HAP-1 (cell line): Measurements from ENCODE around the gene CD300LD.
A peak's percentile ranks its signal among the peaks of the same experiment; 100 is the strongest.
"Not testable (repeated sequence)": the region's sequence is repeated elsewhere in the genome, so short reads cannot be mapped to it uniquely, and the experiment has no call there.

Source experiments
- DNase-seq, 2 experiments: peaks; one replicate each; pipeline ENCODE4 v3.0.0-alpha.2; 2016 to 2020; ENCODE audit warnings: low spot score in 2 of 2
- H3K27me3 ChIP-seq: fragments of 250-450 bp; sonication (Bioruptor Pico); 2 replicates; pipeline ENCODE4 v1.5.1; 2020; ENCODE audit warnings: low read depth, mild to moderate bottlenecking, moderate library complexity
- H3K36me3 ChIP-seq: fragments of 250-450 bp; sonication (Bioruptor Pico); replicated peaks from 2 replicates; pipeline ENCODE4 v1.5.1; 2020; ENCODE audit warnings: mild to moderate bottlenecking
- H3K4me1 ChIP-seq: fragments of 250-450 bp; sonication (Bioruptor Pico); 2 replicates; pipeline ENCODE4 v1.5.1; 2020; ENCODE audit warnings: mild to moderate bottlenecking
- H3K4me3 ChIP-seq: fragments of 250-450 bp; sonication (Bioruptor Pico); 2 replicates; pipeline ENCODE4 v1.5.1; 2020; ENCODE audit warnings: mild to moderate bottlenecking, moderate library complexity
- H3K9me3 ChIP-seq: fragments of 250-450 bp; sonication (Bioruptor Pico); 2 replicates; pipeline ENCODE4 v1.5.1; 2020; ENCODE audit warnings: mild to moderate bottlenecking, moderate library complexity
- in situ Hi-C: fragments of 300-500 bp; cut with MboI; formaldehyde crosslinking; loops from 3 replicates; pipeline ENCODE4 v1.14.3; 2020; ENCODE audit warnings: low sequenced_read_pairs, inconsistent platforms, mixed read lengths

CD300LD gene

DNA sequence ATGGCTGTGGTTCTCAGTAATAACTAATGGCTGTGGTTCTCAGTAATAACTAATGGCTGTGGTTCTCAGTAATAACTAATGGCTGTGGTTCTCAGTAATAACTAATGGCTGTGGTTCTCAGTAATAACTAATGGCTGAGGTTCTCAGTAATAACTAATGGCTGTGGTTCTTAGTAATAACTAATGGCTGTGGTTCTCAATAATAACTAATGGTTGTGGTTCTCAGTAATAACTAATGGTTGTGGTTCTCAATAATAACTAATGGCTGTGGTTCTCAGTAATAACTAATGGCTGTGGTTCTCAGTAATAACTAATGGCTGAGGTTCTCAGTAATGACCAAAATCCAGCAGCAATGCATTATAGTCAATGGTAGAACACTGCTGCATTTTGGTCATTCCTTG is 18.4 kb downstream of the CD300LD start:
- H3K4me1 ChIP-seq, in situ Hi-C loops, H3K36me3 ChIP-seq, DNase-seq, H3K4me3 ChIP-seq, H3K9me3 ChIP-seq: not testable (repeated sequence)
- H3K27me3 ChIP-seq, result peaks cover 18% of the 10 kb centered on the region

DNA sequence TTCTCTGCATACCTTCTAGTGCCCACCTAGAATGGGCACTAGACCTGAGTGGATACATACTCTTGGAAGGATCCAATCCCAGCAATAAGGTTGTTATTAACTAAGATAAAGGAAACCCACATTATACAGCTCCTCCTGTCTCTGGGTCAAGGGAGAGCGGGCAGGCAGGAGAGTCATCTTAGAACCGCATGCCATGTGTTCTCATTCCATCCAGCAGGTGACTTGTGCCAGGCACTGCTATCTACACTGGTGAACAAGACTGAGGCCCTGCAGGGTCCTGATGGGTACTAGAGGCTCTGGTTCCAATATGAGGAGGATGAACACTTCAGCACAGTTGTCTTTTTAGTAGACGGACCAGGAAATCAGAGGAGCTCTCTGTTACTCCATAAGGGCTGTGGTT is 18.9 kb downstream of the CD300LD start:
- in situ Hi-C loops, result no loop called here
- H3K4me1 ChIP-seq, result no peaks in the 10 kb centered on the region

DNA sequence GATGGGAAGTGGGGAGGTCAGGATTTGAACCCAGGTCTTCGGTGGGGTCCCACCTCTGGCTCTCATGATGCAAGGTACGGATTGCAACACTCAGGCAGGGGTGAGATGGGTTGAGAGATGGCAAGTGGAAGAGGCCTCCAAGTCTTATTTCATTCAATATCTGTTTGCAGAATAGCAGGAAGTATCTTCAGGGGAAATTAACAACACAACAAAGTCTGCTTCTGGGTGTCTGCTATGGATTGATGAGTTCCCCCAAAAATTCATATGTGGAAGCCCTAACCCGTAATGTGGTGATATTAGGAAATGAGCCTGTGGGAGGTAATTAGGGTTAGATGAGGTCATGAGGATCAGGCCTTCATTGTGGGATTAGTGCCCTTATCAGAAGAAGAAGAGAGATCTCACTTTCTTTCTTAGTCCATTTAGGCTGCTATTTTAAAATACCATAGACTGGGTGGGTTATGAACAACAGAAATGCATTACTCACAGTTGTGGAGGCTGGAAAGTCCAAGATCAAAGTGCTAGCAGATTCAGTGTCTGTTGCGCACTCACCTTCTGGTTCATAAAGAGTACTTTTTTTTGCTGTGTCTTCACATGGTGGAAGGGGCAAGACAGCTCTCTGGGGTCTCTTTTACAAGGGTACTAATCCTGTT is 20.3 kb downstream of the CD300LD start:
- H3K4me3 ChIP-seq, result no peak overlapping the region
- no peaks in the 10 kb centered on the region for H3K9me3 ChIP-seq
- in situ Hi-C loops, result no loop called here
- no peaks in the 10 kb centered on the region for H3K4me1 ChIP-seq
- peaks cover 18% of the 10 kb centered on the region for H3K27me3 ChIP-seq
- H3K36me3 ChIP-seq, result no peaks in the 10 kb centered on the region
- DNase-seq, result no peak

More for the DNA sequence above, 18.9 kb downstream of the CD300LD start:
- no peak overlapping the region for H3K4me3 ChIP-seq
- no peaks in the 10 kb centered on the region for H3K36me3 ChIP-seq
- H3K9me3 ChIP-seq, result no peaks in the 10 kb centered on the region
- DNase-seq, result no peak
- H3K27me3 ChIP-seq, result peaks cover 18% of the 10 kb centered on the region

DNA sequence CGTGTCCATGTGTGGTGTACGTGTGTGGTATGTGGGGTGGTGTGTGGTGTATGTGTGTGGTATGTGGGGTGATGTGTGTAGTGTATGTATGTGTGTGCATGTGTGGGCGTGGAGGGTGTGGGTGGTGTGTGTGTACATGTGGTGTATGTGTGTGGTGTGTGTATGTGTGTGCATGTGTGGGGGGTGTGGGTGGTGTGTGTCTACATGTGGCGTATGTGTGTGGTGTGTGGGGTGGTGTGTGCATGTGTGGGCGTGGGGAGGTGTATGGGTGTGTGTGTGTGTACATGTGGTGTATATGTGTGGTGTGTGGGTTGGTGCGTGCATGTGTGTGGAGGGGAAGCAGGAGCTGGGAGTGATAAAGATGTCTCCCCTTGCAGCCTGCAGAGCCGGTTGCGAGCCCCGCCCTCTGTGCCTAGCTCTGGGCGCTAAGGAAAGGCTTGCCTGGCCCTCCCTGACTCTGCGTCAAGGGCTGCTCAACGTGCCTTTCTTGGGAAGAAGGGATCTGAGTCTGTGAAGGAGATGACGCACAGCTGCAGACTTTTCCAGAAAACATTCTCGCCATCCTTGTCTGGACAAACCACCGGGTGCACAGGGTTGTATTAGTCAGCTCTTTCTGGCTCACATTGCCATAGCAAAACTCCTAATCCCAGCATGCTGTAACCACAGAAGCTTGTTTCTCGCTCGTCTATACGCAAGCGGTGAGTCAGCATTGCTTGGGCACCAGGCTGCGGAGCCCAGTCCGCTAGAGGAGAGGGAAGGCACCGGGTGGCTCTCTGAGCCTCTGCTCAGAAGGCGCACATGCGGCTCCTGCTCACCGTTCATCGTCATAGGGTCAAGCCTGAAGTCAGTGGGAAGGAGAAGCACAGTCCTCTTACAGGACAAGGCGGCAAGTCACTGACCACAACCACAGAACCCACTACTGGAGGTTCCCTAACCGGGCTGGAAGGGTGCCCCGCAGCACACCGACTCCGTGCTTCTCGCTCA is 22.8 kb downstream of the CD300LD start:
- peaks cover 16% of the 10 kb centered on the region for H3K27me3 ChIP-seq
- no peaks in the 10 kb centered on the region for H3K36me3 ChIP-seq
- no peak overlapping the region for H3K4me3 ChIP-seq
- H3K4me1 ChIP-seq, result no peaks in the 10 kb centered on the region
- no peaks in the 10 kb centered on the region for H3K9me3 ChIP-seq
- no peak for DNase-seq
- in situ Hi-C loops, result no loop called here

DNA sequence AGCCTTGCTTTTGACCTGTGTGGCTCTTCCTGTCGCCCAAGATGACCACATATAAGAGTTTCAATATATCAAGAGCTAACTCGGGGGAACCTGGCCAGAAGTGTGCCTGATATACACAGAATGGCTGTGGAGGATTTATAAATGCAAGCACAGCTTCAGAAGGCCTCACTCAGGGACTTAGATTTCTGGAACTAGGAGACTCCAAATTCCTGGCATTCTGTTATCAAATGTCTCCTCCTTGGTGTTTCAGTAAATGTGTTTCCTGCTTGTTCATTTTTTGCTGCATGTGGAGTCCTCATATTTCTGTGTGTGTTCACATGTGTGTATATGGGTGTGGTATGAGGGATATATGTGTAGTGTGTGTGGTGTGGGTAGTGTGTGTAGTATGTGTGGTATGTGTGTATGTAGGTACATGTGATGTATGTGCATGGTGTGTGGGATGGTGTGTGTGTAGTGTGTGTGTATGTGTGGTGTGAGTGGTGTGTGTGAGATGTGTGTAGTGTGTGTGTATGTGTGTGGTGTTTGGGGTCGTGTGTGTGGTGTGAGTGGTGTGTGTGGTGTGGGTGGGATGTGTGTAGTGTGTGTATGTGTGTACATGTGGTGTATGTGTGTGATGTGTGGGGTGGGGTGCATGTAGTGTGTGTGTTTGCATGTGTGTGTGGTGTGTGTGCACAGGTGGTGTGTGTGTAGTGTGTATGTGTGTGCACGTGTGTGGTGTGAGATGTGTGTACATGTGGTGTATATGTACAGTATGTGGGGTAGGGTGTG is 23.8 kb downstream of the CD300LD start:
- Histone ChIP-seq H3K4me3 (no peak overlapping the region), H3K36me3 (no peaks in the 10 kb centered on the region), H3K9me3 (no peaks in the 10 kb centered on the region), H3K27me3 (peaks cover 16% of the 10 kb centered on the region), H3K4me1 (no peaks in the 10 kb centered on the region)
- in situ Hi-C loops, result no loop called here
- DNase-seq, result no peak

DNA sequence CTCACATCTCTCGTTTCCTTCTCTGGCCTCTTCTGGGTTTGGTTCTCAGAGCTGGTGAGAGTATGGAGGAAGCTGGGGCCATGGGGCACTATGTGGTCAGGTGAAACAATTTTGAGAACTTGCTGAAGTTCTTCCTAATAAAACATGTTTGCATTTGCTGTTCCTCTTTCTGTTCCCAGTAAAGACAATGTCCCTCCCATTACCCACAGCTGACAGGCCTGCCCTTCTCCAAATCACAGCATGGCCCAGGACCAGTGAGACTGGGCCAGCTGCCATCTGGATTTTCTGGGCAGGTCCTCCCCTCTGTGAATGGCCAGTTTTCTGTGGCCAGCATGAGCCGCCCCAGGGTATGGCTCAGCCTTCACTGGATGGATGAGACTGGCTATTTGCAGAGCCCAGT is 24.7 kb downstream of the CD300LD start, which contains the start of gene CD300H:
TSS of gene CD300H (minus strand) at position 113 of the 400 bp plus-strand sequence.
- Histone ChIP-seq H3K36me3 (no peaks in the 10 kb centered on the region), H3K4me3 (no peak within 1 kb of the TSS), H3K4me1 (no peaks in the 10 kb centered on the region), H3K27me3 (peaks cover 16% of the 10 kb centered on the region), H3K9me3 (no peaks in the 10 kb centered on the region)
- in situ Hi-C loops, result no loop called here
- DNase-seq, result no peak

DNA sequence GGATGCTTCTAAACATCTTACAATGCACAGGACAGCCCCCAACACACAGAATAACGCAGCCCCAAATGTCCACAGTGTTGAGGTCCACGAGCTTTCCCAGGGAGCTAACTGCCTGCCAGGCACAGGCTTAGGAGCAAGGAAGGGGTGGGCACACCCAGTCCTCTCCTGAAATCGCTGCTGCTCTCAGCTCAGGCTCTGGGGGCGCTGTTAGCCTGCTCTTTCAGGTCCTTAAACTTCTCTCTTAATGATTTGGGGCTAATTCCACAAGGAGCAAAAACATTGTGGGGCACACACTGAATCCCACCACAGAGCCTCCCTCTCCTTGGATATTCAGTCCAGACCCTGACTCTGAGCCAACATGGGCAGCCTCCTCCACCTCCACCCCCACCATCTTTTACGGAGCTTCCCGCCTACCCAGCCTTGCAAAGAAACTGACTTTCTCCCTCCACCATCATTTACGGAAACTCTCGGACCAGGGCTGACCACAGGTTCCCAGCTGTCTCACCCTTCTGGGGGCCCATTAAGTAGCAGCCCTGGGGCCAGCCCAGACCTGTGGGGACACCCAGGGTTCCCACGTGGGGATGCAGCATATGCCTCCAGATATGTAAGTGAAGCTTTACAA is 25.8 kb downstream of the CD300LD start:
- peak; percentile 19 to 70 for DNase-seq
- in situ Hi-C loops, result no loop called here
- H3K9me3 ChIP-seq, result no peaks in the 10 kb centered on the region
- no peaks in the 10 kb centered on the region for H3K4me1 ChIP-seq
- peaks cover 16% of the 10 kb centered on the region for H3K27me3 ChIP-seq
- no peaks in the 10 kb centered on the region for H3K36me3 ChIP-seq
- H3K4me3 ChIP-seq, result no peak overlapping the region

DNA sequence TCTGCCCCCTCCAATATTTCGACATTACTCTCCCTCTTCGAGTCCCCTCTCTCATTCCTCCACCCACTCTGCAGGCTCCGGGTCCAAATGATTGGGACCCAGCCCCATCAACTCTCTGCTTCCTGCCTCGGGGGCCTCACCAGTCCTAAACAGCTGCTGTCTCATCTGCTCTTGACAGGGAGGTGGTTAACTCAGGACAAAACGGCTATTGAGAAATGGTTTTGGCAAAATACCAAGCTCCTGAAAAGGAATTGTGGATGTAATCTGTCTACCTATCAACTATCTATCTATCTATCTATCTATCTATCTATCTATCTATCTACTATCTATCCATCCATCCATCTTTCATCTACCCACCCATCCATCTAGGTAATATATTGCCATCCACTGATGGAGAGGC is 27.0 kb downstream of the CD300LD start:
- Histone ChIP-seq H3K4me1 (no peaks in the 10 kb centered on the region), H3K36me3 (no peaks in the 10 kb centered on the region), H3K4me3 (no peak overlapping the region), H3K27me3 (peaks cover 9% of the 10 kb centered on the region), H3K9me3 (no peaks in the 10 kb centered on the region)
- DNase-seq, result no peak
- in situ Hi-C loops, result no loop called here

DNA sequence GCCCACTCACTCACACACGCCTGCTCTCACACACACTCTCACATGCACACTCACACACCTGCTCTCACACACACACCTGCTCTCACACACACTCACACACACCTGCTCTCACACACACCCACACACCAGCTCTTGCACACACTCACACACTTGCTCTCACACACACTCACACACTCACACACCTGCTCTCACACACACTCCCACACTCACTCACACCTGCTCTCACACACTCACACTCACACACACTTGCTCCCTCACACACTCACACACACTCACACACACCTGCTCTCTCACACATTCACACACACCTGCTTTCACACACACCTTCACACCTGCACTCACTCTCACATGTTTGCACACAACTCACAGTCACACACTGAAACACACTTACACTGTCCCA is 28.7 kb downstream of the CD300LD start:
- Histone ChIP-seq H3K36me3 (no peaks in the 10 kb centered on the region), H3K27me3 (no peaks in the 10 kb centered on the region), H3K9me3 (no peaks in the 10 kb centered on the region), H3K4me1 (no peaks in the 10 kb centered on the region), H3K4me3 (no peak overlapping the region)
- no peak for DNase-seq
- in situ Hi-C loops, result no loop called here

DNA sequence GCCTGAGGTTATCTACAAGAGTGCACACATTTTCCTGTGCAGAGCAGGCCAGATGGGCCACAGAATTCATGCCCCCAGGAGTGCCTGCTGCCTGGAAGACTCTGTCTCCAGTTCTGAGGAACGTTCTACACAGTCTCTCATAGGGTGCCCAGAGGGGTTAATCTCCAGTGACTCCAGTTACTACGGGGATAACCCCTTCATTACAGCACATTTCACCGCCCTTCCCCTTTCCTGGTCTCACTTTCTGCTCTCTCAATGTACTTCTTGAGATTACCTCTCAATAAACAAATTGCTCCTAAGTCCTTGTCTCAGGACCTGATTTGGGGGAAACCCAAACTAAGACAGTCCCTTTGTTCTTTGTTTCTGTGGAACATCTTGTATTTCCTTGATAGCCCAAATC is 30.5 kb downstream of the CD300LD start:
- Histone ChIP-seq H3K9me3 (no peaks in the 10 kb centered on the region), H3K4me1 (no peaks in the 10 kb centered on the region), H3K27me3 (no peaks in the 10 kb centered on the region), H3K36me3 (no peaks in the 10 kb centered on the region), H3K4me3 (no peak overlapping the region)
- in situ Hi-C loops, result no loop called here
- no peak for DNase-seq

DNA sequence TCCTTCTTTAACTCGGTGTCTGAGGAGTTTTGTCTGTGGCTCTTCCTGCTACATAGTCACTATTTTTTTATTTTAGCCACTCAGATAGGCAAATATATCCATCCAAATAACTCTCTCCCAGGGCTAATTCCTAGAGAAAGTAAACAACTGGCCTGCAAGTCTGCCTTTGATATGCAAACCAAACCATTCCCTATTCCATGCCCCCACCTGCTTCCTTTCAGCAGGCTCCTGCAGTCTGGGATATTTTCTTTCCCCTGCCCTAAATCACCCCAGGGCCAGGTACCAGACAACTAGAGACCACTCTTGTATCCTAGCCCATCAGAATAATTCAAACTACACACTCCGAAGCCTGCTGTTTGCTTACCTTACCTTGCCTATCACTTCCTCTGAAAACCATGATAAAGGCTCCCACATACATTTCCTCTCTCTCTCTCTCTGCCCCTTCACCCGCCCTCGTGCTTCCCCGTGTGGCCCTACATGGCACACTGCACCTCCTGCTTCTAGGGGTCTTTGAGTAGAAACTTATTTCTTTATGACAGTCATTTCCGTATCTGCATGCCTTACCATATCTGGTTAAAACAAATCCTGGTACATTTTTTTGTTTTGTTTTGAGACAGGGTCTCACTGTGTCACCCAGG is 33.1 kb downstream of the CD300LD start:
- Histone ChIP-seq H3K4me1 (no peaks in the 10 kb centered on the region), H3K4me3 (no peak overlapping the region), H3K36me3 (no peaks in the 10 kb centered on the region), H3K9me3 (no peaks in the 10 kb centered on the region), H3K27me3 (no peaks in the 10 kb centered on the region)
- no peak for DNase-seq
- in situ Hi-C loops, result no loop called here

DNA sequence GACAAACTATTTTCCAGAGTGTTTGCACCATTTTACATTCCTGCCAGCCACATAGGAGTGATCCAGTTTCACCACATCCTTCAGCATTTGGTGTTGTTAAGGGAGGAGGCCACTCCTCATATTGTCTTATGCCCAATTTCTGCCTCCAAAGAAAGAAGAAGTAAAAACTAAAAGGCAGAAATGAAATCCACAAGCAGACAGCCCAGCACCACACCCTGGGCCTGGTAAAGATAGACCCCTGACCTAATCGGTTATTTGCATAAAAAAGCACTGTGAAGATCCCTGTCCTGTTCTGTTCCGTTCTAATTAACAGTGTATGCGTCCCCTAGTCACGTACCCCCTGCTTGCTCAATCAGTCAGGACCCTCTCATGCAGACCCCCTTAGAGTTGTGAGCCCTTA is 33.7 kb downstream of the CD300LD start:
- H3K9me3 ChIP-seq, H3K4me1 ChIP-seq, H3K36me3 ChIP-seq, H3K27me3 ChIP-seq, DNase-seq, in situ Hi-C loops, H3K4me3 ChIP-seq: not testable (repeated sequence)

DNA sequence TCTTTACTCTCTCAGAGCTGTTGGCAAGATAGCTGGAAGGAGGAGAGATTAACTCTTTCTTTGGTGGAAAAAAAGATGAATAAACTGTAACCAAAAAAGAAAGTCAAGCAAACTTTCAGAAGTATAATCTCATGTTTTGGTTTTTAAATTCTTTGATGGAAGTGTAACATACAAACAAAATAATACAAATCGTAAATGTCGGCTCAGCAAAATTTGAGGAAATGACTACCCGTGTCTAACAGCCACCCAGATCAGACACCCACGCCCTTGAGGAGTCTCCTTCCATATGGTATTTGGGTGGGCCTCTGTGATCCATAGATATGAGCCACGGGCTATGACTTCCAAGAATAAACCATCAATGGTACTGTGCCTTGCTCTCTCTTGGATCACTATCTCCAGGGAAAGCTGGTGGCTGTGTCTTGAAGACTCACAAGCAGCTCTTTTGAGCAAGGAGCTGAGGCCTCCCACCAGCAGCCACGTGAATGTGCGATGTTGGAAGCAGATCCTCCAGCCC is 36.6 kb downstream of the CD300LD start:
- H3K4me1 ChIP-seq, result no peaks in the 10 kb centered on the region
- H3K4me3 ChIP-seq, result no peak overlapping the region
- H3K27me3 ChIP-seq, result no peaks in the 10 kb centered on the region
- in situ Hi-C loops, result no loop called here
- no peak for DNase-seq
- H3K9me3 ChIP-seq, result no peaks in the 10 kb centered on the region
- H3K36me3 ChIP-seq, result no peaks in the 10 kb centered on the region
